HG03378 (cell line): ENCODE data around the gene GAS5.
A peak's percentile ranks its signal among the peaks of the same experiment; 100 is the strongest.
"Not testable (repeated sequence)": the region's sequence is repeated elsewhere in the genome, so short reads cannot be mapped to it uniquely, and the experiment has no call there.

Experiments used
- ATAC-seq: cut with Tn5 transposase; IDR thresholded peaks from one replicate; pipeline ENCODE4 v1.9.1; 2021; ENCODE audit warnings: mild to moderate bottlenecking, moderate library complexity; ENCODE audit not compliant: unreplicated experiment

Gene GAS5

DNA sequence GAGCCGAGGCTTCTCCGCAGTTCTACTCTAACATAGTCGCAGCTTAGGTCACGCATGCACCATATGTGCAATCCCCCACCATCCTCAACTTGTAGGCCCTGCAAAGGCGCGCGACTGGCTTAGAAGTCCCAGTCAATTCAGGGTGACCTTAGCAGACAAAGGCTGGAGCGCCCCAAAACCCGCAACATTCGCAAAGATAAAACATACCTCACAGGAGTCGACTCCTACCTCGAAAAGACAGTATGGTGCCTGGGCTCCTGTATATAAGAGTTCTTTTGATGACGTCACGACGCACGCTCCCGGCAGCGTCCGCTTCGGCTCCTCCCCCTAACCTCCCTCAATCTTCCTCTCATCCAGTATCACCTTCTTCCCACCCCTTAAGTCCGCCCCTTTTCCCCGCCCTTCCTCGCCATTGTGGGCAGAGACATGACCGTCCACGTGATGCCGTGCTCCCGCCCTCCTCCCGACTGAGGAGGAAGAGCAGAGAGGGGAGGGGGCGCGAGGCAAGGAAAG, at the start of gene GAS5:
TSS of gene GAS5 (minus strand) at position 237 of the 513 bp plus-strand sequence.
- ATAC-seq = peak; percentile 78

DNA sequence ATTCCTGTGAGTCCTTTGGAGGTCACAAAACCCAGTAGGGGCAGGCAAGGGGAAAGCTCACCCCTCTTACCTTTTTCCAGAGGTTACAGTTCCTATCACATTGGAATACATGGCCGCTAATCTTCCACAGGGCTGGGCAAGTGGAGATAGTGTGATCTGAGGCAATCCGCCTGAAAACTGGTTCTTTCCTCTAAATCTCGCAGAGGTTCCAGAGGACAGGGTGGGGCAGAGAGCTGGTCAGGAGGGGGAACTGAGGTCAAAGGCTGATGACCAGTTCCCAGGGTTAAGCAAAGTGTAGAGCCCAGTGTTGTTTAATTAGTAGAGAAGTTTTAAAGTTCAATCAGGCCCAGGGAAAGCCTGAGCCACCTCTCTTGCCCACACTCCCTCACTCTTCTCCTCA, 49.4 kb upstream of the GAS5 start, which contains the start of gene SERPINC1:
TSS of gene SERPINC1 (minus strand) at position 179 of the 400 bp plus-strand sequence. CDS start at position 111, 68 bp downstream.
- ATAC-seq = no peak

DNA sequence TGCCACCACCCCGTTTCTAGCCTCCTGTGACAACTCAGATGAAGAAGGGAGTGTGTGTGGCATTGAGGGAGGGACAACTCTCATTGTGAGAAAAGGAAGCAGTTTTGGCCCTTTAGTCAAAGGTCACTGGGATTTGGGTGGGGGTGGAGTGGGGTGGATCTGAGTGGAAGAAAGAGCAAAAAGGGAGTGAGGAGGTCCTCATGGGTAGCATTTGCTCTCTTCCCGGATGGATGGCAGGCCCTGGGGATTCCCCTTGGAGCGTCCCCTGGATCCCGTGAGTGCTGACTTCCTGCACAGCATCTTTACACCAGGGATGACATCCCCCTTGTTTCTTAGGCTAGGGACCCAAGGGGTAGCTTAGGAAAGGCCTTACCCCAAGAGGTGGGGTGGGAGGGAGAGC, 48.9 kb upstream of the GAS5 start:
- ATAC-seq = no peak

DNA sequence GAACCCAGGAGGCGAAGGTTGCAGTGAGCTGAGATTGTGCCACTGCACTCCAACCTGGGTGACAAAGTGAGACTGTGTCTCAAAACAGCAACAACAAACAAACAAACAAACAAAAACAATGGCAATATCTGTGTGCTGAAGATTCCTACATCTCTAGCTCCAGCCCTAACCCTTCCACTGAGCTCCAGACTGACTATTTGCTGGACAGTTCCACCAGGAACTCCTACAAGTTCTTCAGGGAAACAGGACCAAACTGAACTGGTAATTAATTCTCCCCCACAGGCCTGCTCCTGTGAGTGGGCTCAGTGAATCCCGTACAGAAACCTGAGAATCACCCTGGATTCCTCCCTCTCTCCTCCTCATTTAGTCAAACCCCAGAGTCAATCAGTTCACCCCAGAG, 47.8 kb upstream of the GAS5 start:
- ATAC-seq = no peak

GRCh38 chr1:173914366-173914871, 46.6 kb upstream of the GAS5 start:
- no peak for ATAC-seq

- ATAC-seq = no peak
Observed at GRCh38 chr1:173913111-173913510, 45.3 kb upstream of the GAS5 start.

DNA sequence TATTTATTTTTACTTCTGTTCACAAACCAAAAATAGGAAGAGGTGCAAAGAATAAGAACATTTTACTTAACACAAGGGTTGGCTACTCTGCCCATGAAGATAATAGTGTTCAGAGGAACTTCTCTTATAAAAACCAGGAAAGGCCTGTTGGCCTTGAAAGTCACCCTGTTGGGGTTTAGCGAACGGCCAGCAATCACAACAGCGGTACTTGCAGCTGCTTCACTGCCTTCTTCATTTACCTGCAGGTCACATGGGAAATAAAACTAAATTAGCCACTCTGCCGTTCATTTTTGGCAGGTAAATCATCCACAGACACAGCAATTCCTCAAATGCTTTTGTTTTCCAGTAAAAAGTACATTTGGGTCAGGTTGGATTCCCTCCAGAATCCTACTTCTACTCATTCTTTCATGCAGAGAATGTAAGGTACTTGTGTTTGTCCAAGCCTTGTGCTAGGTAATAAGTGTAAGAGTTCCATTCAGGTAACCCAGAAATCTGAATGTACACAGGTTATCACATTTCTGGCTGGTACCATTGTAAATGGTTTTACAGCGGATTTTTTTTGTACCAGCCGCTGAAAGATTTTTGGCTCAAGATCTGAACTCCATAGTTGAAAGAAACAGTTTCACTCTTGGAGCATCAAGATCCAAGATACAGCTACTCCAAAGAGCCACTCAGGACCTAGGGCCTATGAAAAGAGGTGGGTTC, 36.2 kb upstream of the GAS5 start:
- no peak for ATAC-seq

- no peak for ATAC-seq
Observed at GRCh38 chr1:173900992-173901391, 33.2 kb upstream of the GAS5 start.

GRCh38 chr1:173900427-173900826, 32.6 kb upstream of the GAS5 start:
- no peak for ATAC-seq

GRCh38 chr1:173894189-173894588, 26.4 kb upstream of the GAS5 start:
- ATAC-seq = no peak

DNA sequence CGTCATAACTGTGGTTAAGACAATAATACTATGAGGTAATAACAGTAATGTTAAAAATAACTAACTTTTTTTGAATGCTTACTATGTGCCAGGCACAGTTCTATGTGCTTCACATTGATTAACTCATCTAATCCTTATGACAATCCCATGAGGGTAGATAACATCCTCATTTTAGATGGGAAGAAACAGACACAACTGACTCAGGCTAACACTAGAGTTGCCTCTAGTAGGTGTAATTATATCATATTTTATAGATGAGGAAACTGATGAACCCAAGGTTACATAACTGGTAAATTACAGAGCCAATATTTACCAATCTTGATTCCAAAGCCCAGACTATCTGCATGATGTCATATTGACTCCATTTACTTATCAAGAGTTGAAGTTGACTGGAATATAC, 25.8 kb upstream of the GAS5 start:
- no peak for ATAC-seq

GRCh38 chr1:173889885-173890284, 22.1 kb upstream of the GAS5 start:
- no peak for ATAC-seq

- ATAC-seq = no peak
Observed at GRCh38 chr1:173888749-173889148, 21.0 kb upstream of the GAS5 start.

- no peak for ATAC-seq
Observed at GRCh38 chr1:173887627-173888026, 19.8 kb upstream of the GAS5 start.

GRCh38 chr1:173886746-173887611, 19.2 kb upstream of the GAS5 start:
- no peak for ATAC-seq

DNA sequence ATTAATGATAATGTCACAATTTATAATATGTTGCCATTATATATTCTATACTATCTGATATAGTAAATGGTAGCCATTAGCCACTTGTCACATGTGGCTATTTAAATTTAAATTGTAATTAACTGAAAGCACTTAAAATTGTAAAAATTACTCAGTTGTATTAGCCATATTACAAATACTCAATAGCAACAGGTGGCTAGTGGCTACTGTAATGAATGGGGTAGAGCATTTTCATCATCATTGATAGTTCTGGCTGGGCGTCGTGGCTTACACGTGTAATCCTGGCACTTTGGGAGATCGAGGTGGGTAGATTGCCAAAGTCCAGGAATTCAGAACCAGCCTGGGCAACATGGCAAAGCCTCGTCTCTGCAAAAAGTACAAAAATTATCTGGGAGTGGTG, 16.9 kb upstream of the GAS5 start:
- no peak for ATAC-seq

- not testable (repeated sequence) for ATAC-seq
Observed at GRCh38 chr1:173881117-173881516, 13.3 kb upstream of the GAS5 start.

- ATAC-seq = no peak
Observed at GRCh38 chr1:173878251-173878650, 10.5 kb upstream of the GAS5 start.

DNA sequence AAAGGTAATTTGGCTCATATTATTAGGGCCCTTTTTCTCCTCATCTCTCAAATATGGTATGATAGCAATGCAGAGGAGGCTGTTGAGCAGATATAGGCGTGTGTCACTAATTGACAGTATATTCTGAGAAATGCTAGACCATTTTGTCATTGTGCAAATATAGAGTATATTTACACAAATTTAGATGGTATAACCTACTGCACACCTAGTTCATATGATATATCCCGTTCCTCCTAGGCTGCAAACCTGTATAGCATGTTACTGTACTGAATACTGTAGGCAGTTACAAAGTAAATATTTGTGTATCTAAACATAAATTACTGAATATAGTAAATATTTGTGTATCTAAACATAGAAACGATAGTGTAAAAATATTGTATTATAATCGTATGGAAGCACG, 8.9 kb upstream of the GAS5 start:
- no peak for ATAC-seq

DNA sequence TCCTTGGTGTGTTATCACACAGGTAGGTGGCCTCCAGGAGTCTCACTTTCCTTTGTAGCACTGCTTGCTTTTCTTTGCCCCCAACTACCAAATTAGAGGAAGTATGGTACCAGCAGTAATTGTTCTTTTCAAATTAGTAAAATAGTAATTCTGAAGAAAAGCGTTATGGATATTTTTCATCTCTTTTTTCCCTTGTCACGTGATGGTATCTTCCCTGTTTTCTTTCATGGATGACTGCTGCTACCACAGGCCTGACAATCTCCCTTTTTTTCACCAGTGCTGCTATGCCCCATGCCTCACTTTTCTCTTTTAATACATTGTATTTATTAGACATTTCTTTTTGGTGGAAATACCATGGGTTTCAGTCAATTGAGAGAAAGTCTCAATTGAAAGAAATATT, 3.7 kb upstream of the GAS5 start:
- no peak for ATAC-seq

- ATAC-seq = no peak
Observed at GRCh38 chr1:173871091-173871490, 3.3 kb upstream of the GAS5 start.
